ENCODE data around the gene KIF5C.

DNA sequence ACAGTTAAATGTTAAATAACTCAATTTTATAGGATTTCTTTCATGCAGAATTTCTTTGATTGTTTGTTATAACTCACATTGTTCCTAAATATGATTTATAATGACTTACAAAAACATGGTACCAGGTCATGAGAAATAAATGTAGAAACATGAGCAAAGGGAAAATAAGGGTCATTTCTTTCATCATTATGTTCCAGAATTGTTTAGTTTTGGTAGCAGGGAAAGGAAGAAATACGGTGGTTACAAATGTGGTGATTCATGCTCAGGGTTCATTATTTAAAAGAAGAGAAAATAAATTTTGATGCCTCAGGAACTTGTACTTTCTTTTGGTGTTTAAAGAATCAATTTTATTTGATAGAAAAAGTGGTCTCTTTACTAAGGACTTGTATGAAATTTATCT is 167.9 kb downstream of the KIF5C start:
- TF ChIP-seq, protein P1, sequence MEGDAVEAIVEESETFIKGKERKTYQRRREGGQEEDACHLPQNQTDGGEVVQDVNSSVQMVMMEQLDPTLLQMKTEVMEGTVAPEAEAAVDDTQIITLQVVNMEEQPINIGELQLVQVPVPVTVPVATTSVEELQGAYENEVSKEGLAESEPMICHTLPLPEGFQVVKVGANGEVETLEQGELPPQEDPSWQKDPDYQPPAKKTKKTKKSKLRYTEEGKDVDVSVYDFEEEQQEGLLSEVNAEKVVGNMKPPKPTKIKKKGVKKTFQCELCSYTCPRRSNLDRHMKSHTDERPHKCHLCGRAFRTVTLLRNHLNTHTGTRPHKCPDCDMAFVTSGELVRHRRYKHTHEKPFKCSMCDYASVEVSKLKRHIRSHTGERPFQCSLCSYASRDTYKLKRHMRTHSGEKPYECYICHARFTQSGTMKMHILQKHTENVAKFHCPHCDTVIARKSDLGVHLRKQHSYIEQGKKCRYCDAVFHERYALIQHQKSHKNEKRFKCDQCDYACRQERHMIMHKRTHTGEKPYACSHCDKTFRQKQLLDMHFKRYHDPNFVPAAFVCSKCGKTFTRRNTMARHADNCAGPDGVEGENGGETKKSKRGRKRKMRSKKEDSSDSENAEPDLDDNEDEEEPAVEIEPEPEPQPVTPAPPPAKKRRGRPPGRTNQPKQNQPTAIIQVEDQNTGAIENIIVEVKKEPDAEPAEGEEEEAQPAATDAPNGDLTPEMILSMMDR (IDR thresholded peaks at IDR 0.05), result no peak
- TF ChIP-seq POLR2A (IDR thresholded peaks at IDR 0.05) (no peak), POLR2AphosphoS5 (IDR thresholded peaks at IDR 0.05) (no peak)
